Inferior parietal cortex (tissue), 1 donor: ENCODE data around the gene TECPR1.

ENCODE experiments used
- DNase-seq: peaks from one replicate; pipeline ENCODE4 v3.0.0-alpha.2; 2016; ENCODE audit errors: extremely low spot score

Gene TECPR1

DNA sequence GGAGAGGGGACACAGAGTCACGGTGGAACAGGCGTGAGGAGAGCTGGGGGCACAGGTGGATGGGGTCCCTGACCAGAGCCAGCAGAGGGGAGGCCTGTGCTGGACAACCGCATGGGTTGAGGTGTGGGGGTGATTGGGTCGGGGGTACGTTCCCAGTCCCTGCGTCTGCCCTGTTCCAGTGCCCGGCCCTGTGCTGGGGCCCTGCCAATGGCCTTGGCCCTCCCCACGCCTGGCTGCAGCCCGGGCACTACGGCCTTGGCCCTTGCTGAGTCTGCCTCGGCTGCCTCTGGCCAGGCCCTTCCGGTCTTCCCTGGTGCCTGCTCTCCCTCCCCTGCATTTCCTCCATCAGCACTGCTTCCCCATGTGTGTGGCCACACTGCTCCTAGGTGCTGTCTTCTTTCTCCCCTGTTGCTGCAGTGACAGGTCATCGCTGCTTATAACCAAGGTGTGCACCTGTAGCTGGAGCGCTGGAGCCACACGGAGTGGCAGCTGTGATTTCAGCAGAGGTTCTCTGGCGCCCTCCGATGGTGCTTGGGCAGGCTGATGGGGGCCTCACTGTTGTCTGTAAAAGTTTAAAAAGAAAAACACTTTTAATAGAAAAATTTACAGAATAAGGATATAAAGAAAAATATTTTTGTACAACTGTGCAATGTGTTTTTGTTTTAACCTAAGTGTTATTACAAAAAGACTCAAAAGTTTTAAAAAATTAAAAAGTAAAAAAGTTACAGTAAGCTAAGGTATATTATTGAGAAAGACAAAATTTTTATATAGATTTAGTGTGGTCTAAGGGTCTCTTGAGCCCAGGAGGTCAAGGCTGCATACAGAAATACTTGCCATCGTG, 86.0 kb downstream of the TECPR1 start:
- no peak for DNase-seq
